H1 (cell line): Measurements from ENCODE around the gene HS3ST5. TPM values are rescaled to one million over a fixed set of nuclear protein-coding genes. Genes with fewer than 3 reads are reported as not detected.

ENCODE experiments used
- CTCF ChIA-PET: fragments of 300-600 bp; sonication (Branson Sonifier 250); formaldehyde crosslinking; loops from one replicate; lab custom pipeline; 2021; ENCODE audit not compliant: partially characterized antibody; lab: Charles Lee
- POLR2A ChIA-PET: fragments of 300-600 bp; sonication (Branson Sonifier 250); formaldehyde crosslinking; loops from one replicate; lab custom pipeline; 2021; ENCODE audit warnings: inconsistent platforms; ENCODE audit not compliant: partially characterized antibody; lab: Charles Lee
- DNase-seq, 2 experiments: peaks; one replicate each; pipeline versions ENCODE4 v3.0.0 to v3.0.0-alpha.2; 2010 to 2022; ENCODE audit warnings: low spot score in 2 of 2, low read depth in 1 of 2, mixed read lengths in 1 of 2
- FAIRE-seq: peaks from 2 replicates; lab custom pipeline; 2011; peaks lifted over from hg19 to GRCh38; lab: Jason Lieb, UNC
- H2AFZ ChIP-seq: 2 replicates; pipeline ENCODE4 v1.8.1; 2012; ENCODE audit warnings: low read length, inconsistent platforms
- H2AK5ac ChIP-seq: 2 replicates; pipeline ENCODE4 v1.6.1; 2013; ENCODE audit warnings: low read depth, low read length
- H2BK120ac ChIP-seq: replicated peaks from 2 replicates; pipeline ENCODE3; 2013; ENCODE audit warnings: low read depth, low read length, inconsistent platforms
- H2BK12ac ChIP-seq: 2 replicates; pipeline ENCODE4 v1.6.1; 2013; ENCODE audit warnings: low read depth, low read length
- H2BK15ac ChIP-seq: 2 replicates; pipeline ENCODE4 v1.6.1; 2013; ENCODE audit warnings: low read length
- H2BK20ac ChIP-seq: 2 replicates; pipeline ENCODE4 v1.6.1; 2013; ENCODE audit warnings: low read length
- H2BK5ac ChIP-seq: 2 replicates; pipeline ENCODE4 v1.6.1; 2013; ENCODE audit warnings: low read depth, low read length
- H3K14ac ChIP-seq: 2 replicates; pipeline ENCODE4 v1.6.1; 2013; ENCODE audit warnings: inconsistent platforms; ENCODE audit not compliant: insufficient read length
- H3K18ac ChIP-seq: 2 replicates; pipeline ENCODE4 v1.6.1; 2013; ENCODE audit warnings: low read length; ENCODE audit errors: extremely low read depth
- H3K23ac ChIP-seq: 2 replicates; pipeline ENCODE4 v1.6.1; 2013; ENCODE audit warnings: inconsistent platforms; ENCODE audit not compliant: insufficient read length
- H3K23me2 ChIP-seq: 2 replicates; pipeline ENCODE4 v1.6.1; 2013; ENCODE audit warnings: low read depth, low read length
- H3K27ac ChIP-seq: 2 replicates; pipeline ENCODE4 v1.6.1; 2011; ENCODE audit warnings: low read depth, low read length, inconsistent platforms
- H3K27me3 ChIP-seq, 4 experiments: replicated peaks in 1 of 4; 1 replicate in 1 of 4; 2 replicates in 3 of 4; pipeline versions ENCODE4 v1.6.1 to v1.8.1; 2011 to 2013; ENCODE audit warnings: low read length in 3 of 4, mild to moderate bottlenecking in 3 of 4, inconsistent platforms in 2 of 4, mixed read lengths in 2 of 4, moderate library complexity in 1 of 4; ENCODE audit not compliant: control insufficient read depth in 3 of 4, insufficient read depth in 3 of 4; ENCODE audit errors: extremely low read depth in 1 of 4
- H3K36me3 ChIP-seq, 4 experiments: 2 replicates each; pipeline versions ENCODE4 v1.6.1 to v1.8.1; 2011 to 2013; ENCODE audit warnings: mild to moderate bottlenecking in 4 of 4, low read length in 3 of 4, moderate library complexity in 2 of 4, control low read depth in 1 of 4, inconsistent platforms in 1 of 4; ENCODE audit not compliant: insufficient read depth in 4 of 4, control insufficient read depth in 2 of 4
- H3K4ac ChIP-seq: replicated peaks from 2 replicates; pipeline ENCODE3; 2013; ENCODE audit warnings: low read length, low read depth, mixed read lengths, inconsistent platforms; ENCODE audit not compliant: insufficient read length
- H3K4me1 ChIP-seq, 4 experiments: replicated peaks in 1 of 4; 1 replicate in 1 of 4; 2 replicates in 3 of 4; pipeline versions ENCODE4 v1.6.1 to v1.8.1; 2011 to 2013; ENCODE audit warnings: low read length in 3 of 4, inconsistent platforms in 2 of 4, mixed read lengths in 1 of 4; ENCODE audit not compliant: insufficient read depth in 4 of 4, control insufficient read depth in 3 of 4
- H3K4me2 ChIP-seq, 2 experiments: 2 replicates each; pipeline versions ENCODE4 v1.6.1 to v1.8.1; 2011 to 2013; ENCODE audit warnings: low read depth in 2 of 2, low read length in 2 of 2, control low read depth in 1 of 2, inconsistent platforms in 1 of 2, mild to moderate bottlenecking in 1 of 2; ENCODE audit not compliant: insufficient read depth in 1 of 2
- H3K4me3 ChIP-seq, 4 experiments: fragments of 200-600, 300-600 bp in 1 of 4; sonication (generic), shearing (Covaris generic), sonication (Bioruptor Twin) in 1 of 4; 2 replicates each; pipeline versions ENCODE4 v1.5.1 to v1.8.1; 2011 to 2016; ENCODE audit warnings: low read length in 4 of 4, low read depth in 3 of 4, control low read depth in 2 of 4, inconsistent platforms in 2 of 4, mild to moderate bottlenecking in 2 of 4, mixed read lengths in 1 of 4, moderate library complexity in 1 of 4; ENCODE audit not compliant: insufficient read depth in 2 of 4; ENCODE audit errors: extremely low read depth in 1 of 4
- H3K56ac ChIP-seq: replicated peaks from 2 replicates; pipeline ENCODE3; 2013; ENCODE audit warnings: low read depth, mild to moderate bottlenecking, mixed read lengths, low read length, inconsistent platforms; ENCODE audit not compliant: insufficient read length
- H3K79me1 ChIP-seq: 2 replicates; pipeline ENCODE4 v1.6.1; 2013; ENCODE audit warnings: low read depth, low read length, control low read depth
- H3K79me2 ChIP-seq, 2 experiments: 2 replicates each; pipeline versions ENCODE4 v1.6.1 to v1.8.1; 2012 to 2013; ENCODE audit warnings: low read length in 2 of 2, mild to moderate bottlenecking in 2 of 2, inconsistent platforms in 1 of 2; ENCODE audit not compliant: insufficient read depth in 2 of 2, control insufficient read depth in 1 of 2
- H3K9ac ChIP-seq, 4 experiments: replicated peaks in 1 of 4; 1 replicate in 1 of 4; 2 replicates in 3 of 4; pipeline versions ENCODE4 v1.6.1 to v1.8.1; 2011 to 2013; ENCODE audit warnings: low read depth in 3 of 4, low read length in 3 of 4, control low read depth in 2 of 4, mild to moderate bottlenecking in 2 of 4, moderate library complexity in 2 of 4, inconsistent platforms in 1 of 4; ENCODE audit errors: extremely low read depth in 1 of 4
- H3K9me3 ChIP-seq, 2 experiments: 2 replicates each; pipeline versions ENCODE4 v1.6.1 to v1.8.1; 2012 to 2013; ENCODE audit warnings: mild to moderate bottlenecking in 2 of 2, moderate library complexity in 2 of 2, control low read depth in 1 of 2, inconsistent platforms in 1 of 2, low read depth in 1 of 2, low read length in 1 of 2, mixed read lengths in 1 of 2; ENCODE audit not compliant: insufficient read depth in 2 of 2
- H4K20me1 ChIP-seq, 2 experiments: replicated peaks in 1 of 2; 2 replicates each; pipeline versions ENCODE3 to v1.8.1; 2011 to 2013; ENCODE audit warnings: inconsistent platforms in 2 of 2, low read length in 2 of 2, mild to moderate bottlenecking in 1 of 2; ENCODE audit not compliant: insufficient read depth in 2 of 2, control insufficient read depth in 1 of 2
- H4K5ac ChIP-seq: 2 replicates; pipeline ENCODE4 v1.6.1; 2013; ENCODE audit warnings: low read length, low read depth, mixed read lengths, inconsistent platforms; ENCODE audit not compliant: insufficient read length
- H4K8ac ChIP-seq: 2 replicates; pipeline ENCODE4 v1.8.0; 2013; ENCODE audit warnings: mild to moderate bottlenecking, moderate library complexity, low read length, inconsistent platforms; ENCODE audit not compliant: insufficient read depth; ENCODE audit errors: extremely low read depth
- H4K91ac ChIP-seq: replicated peaks from 2 replicates; pipeline ENCODE3; 2013; ENCODE audit warnings: low read length, mixed read lengths, inconsistent platforms; ENCODE audit not compliant: insufficient read length
- WGBS, 2 experiments: shearing (Covaris generic) in 1 of 2; methylation state at CpG; one replicate each; pipeline versions ENCODE4 v1.1.6 to v1.1.7; 2013 to 2015; ENCODE audit warnings: low lambda C conversion rate in 2 of 2, mixed read lengths in 2 of 2, inconsistent platforms in 1 of 2, low coverage in 1 of 2, missing lambda C conversion rate in 1 of 2; ENCODE audit not compliant: insufficient replicate concordance in 2 of 2, insufficient coverage in 1 of 2, insufficient read length in 1 of 2; ENCODE audit errors: extremely low coverage in 1 of 2, missing lambda C conversion rate in 1 of 2; 5-methylcytosine and 5-hydroxymethylcytosine counted together
- polyA plus RNA-seq, 7 experiments: library from polyadenylated mRNA; depleted of rRNA in 3 of 7; stranded (reverse) in 5 of 7; unstranded in 2 of 7; fragments of >200 nt in 5 of 7; fragments of 200-250 nt in 2 of 7; gene quantifications; 1 replicate in 5 of 7; 2 replicates in 1 of 7; 4 replicates in 1 of 7; pipeline versions ENCODE4 v1.2.1 to v1.2.3, GENCODE V29; 2011 to 2013; ENCODE audit warnings: missing spikeins in 2 of 7, mixed read lengths in 2 of 7
- total RNA-seq: library from RNA; stranded (reverse); fragmentation: NEBNext Ultra II Directional; extraction: Animal tissue kit (Norgen Biotek cat#: 25700); gene quantifications from 2 replicates; pipeline ENCODE4 v1.2.1, GENCODE V29; 2021

Gene HS3ST5
- total and polyA plus RNA-seq, 2 of the 8 experiments (the other 6 are each of a cell fraction or from before 2014, with no cell fraction given), result 1.2 to 9.9 TPM

GRCh38 chr6:114170372-114170771 is 172.5 kb downstream of the HS3ST5 start:
- ChIA-PET CTCF (interaction anchor here (0.7 to 1.3 kb wide), 3 partner anchors 24 to 66 kb away, joined by 3 read pairs; no protein-coding TSS in a partner anchor), POLR2A (no interaction called here)
- Histone ChIP-seq H4K5ac (no peak overlapping the region), H2BK120ac (no peak overlapping the region), H3K18ac (no peak overlapping the region), H3K27me3 (no peaks in the 10 kb centered on the region), H3K79me2 (no peaks in the 10 kb centered on the region), H4K8ac (no peak overlapping the region), H2BK15ac (no peak overlapping the region), H2BK20ac (no peak overlapping the region), H3K14ac (no peak overlapping the region), H3K4ac (no peak overlapping the region), H3K23ac (no peak overlapping the region), H2BK5ac (no peak overlapping the region), H3K23me2 (no peaks in the 10 kb centered on the region), H3K4me1 (peaks cover 0 to 6% (median 1%) of the 10 kb centered on the region in 4 experiments; a peak in 3 of 7 replicates), H4K20me1 (no peaks in the 10 kb centered on the region), H3K9me3 (no peaks in the 10 kb centered on the region), H4K91ac (no peak overlapping the region), H3K4me2 (no peak overlapping the region), H3K4me3 (no peak overlapping the region), H3K9ac (no peak overlapping the region), H3K79me1 (no peaks in the 10 kb centered on the region), H2AFZ (no peak overlapping the region), H2AK5ac (no peak overlapping the region), H3K56ac (no peak overlapping the region), H2BK12ac (no peak overlapping the region), H3K36me3 (peaks cover 0 to 14% (median 2%) of the 10 kb centered on the region in 4 experiments; a peak in 4 of 8 replicates), H3K27ac (no peak overlapping the region)
- WGBS, 2 experiments, result 81% methylated on average over 3 of the region's 3 CpGs; no CpG with 5 or more reads in 1 of the 2 experiments
- DNase-seq (no peak), FAIRE-seq (no peak)
